ENCODE results near the gene TMPRSS11D.

DNA sequence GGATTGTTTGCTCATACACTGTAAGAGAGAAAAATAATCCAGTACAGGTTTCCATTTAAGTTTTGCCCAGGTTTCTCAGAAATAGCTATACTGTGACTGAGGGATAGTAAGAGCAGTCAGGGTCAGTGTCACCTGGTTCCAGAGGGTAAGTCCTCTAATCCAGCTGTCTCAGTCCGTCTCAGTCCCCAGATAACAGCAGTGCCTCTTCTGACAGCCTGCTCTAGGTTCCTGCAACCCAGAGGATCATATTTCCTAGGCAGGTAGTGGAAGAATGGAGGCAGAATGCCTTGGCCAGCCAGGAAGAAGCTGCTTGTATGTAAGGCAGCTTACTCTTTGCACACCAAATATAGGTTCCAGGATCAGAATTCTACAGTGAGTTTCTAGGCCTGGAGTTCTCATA, 107.1 kb downstream of the TMPRSS11D start:
- TF ChIP-seq, protein P1, sequence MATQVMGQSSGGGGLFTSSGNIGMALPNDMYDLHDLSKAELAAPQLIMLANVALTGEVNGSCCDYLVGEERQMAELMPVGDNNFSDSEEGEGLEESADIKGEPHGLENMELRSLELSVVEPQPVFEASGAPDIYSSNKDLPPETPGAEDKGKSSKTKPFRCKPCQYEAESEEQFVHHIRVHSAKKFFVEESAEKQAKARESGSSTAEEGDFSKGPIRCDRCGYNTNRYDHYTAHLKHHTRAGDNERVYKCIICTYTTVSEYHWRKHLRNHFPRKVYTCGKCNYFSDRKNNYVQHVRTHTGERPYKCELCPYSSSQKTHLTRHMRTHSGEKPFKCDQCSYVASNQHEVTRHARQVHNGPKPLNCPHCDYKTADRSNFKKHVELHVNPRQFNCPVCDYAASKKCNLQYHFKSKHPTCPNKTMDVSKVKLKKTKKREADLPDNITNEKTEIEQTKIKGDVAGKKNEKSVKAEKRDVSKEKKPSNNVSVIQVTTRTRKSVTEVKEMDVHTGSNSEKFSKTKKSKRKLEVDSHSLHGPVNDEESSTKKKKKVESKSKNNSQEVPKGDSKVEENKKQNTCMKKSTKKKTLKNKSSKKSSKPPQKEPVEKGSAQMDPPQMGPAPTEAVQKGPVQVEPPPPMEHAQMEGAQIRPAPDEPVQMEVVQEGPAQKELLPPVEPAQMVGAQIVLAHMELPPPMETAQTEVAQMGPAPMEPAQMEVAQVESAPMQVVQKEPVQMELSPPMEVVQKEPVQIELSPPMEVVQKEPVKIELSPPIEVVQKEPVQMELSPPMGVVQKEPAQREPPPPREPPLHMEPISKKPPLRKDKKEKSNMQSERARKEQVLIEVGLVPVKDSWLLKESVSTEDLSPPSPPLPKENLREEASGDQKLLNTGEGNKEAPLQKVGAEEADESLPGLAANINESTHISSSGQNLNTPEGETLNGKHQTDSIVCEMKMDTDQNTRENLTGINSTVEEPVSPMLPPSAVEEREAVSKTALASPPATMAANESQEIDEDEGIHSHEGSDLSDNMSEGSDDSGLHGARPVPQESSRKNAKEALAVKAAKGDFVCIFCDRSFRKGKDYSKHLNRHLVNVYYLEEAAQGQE (IDR thresholded peaks at IDR 0.05; ENCODE audit: insufficient read depth in 1 of 2, low read depth in 2 of 2, low read length in 2 of 2): no peak
- no peak for TF ChIP-seq TAF1 (IDR thresholded peaks at IDR 0.05; ENCODE audit: borderline replicate concordance, insufficient read depth, low read length)

Measured in PFSK-1 (cell line).